ENCODE measurements around the gene ALG14.

DNA sequence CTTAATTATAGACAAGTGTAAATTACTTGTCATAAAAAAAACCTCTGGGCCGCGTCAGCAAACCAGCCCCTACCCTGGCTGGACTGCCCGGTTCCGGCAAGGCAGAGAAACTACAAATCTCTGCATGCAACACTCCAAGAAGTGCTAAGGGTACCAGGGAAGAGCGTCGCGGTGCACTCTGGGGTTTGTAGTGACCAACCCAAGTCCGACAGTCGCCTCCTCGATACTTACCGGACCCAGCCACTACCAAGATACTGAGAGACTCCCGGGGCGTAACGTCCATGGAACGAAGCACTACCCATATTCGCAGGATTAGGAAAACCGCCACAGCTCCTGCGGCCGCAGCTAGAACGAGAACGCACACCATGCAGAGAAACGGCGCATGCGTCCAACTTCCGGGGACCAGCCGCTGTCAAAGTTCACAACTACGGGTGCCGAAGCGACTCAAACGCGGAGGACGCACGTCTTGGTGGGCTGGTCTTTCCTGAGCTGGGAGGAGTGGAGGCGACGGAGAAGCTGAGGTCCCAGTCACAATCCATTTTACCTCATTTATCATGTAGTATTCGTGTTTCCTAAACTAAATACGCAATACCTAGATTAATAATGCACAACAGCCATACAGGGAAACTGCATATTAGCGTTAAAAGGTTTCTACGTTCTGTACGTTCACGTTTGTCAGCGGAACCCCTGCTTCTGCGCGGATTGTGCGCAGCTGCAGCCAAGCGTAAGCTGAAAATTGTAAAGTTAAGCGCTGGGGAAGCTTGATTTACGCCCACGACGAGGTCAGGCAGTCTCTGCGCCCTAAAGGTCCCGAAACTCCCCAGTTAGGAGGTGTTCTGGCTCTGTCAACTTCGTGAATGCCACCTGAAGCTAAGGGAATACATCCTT, at the start of gene ALG14:
- TF ChIP-seq EZH2 (IDR thresholded peaks at IDR 0.05; ENCODE audit: borderline replicate concordance, low read length), result no peak
- TF ChIP-seq, protein P1, sequence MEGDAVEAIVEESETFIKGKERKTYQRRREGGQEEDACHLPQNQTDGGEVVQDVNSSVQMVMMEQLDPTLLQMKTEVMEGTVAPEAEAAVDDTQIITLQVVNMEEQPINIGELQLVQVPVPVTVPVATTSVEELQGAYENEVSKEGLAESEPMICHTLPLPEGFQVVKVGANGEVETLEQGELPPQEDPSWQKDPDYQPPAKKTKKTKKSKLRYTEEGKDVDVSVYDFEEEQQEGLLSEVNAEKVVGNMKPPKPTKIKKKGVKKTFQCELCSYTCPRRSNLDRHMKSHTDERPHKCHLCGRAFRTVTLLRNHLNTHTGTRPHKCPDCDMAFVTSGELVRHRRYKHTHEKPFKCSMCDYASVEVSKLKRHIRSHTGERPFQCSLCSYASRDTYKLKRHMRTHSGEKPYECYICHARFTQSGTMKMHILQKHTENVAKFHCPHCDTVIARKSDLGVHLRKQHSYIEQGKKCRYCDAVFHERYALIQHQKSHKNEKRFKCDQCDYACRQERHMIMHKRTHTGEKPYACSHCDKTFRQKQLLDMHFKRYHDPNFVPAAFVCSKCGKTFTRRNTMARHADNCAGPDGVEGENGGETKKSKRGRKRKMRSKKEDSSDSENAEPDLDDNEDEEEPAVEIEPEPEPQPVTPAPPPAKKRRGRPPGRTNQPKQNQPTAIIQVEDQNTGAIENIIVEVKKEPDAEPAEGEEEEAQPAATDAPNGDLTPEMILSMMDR (IDR thresholded peaks at IDR 0.05; ENCODE audit: low read length), result no peak

Data from OCI-LY1 (cell line).